ENCODE data around the gene DPH1.
"Not testable (repeated sequence)": the region's sequence is repeated elsewhere in the genome, so short reads cannot be mapped to it uniquely, and the experiment has no call there.

The DPH1 gene

DNA sequence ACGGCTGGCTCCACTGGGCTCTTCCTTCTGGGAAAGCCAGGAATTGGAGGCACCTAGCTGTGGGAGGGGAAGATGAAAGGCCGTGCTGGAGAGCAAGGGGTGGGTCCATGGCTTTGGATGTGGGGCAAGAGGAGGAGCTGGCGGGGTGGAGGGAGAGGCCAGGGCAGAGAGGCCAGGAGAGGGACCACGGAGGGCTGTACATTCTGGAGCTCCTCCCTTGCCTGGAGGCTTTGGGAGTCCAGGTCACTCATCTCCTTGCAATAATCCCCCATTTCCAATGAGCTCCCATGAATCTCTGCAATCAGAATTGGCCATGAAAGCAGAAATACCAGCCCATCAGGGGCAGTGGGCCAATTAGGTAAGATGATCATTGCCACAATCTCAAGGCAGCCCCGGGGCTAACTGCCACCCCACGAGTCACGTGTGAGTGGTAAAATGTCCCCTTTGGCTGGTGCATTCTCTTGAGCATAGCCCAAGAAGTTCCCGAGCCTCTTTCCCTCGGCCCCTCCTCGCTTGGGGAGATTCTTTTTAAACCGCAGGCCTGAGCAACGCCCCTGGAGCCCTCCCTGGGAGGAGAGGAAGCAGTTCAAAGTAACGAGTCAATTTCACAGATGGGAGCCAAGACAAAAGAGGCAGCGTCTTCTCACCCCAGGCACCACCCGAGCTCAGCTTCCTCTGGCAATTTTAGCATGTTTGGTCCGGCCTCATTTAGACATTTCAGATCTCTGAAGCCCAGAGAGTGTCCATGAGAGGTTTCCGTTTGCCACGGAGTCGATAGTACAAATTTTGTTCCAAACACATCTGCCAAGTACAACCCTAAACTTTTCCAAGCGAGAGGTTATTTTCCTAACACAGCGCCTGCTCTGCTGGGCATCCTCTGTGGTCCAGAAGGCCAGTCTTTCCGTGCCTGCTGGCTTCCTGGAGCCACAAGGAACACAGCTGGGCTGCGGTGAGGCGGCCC, 18.3 kb upstream of the DPH1 start:
- peaks cover 48% of the 10 kb centered on the region for H3K27me3 ChIP-seq
- H3K4me3 ChIP-seq (ENCODE audit: low read depth in 1 of 2, low read length in 1 of 2) = no peak overlapping the region
- TF ChIP-seq, protein P1, sequence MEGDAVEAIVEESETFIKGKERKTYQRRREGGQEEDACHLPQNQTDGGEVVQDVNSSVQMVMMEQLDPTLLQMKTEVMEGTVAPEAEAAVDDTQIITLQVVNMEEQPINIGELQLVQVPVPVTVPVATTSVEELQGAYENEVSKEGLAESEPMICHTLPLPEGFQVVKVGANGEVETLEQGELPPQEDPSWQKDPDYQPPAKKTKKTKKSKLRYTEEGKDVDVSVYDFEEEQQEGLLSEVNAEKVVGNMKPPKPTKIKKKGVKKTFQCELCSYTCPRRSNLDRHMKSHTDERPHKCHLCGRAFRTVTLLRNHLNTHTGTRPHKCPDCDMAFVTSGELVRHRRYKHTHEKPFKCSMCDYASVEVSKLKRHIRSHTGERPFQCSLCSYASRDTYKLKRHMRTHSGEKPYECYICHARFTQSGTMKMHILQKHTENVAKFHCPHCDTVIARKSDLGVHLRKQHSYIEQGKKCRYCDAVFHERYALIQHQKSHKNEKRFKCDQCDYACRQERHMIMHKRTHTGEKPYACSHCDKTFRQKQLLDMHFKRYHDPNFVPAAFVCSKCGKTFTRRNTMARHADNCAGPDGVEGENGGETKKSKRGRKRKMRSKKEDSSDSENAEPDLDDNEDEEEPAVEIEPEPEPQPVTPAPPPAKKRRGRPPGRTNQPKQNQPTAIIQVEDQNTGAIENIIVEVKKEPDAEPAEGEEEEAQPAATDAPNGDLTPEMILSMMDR (IDR thresholded peaks at IDR 0.05) = no peak
- H3K27ac ChIP-seq = no peak overlapping the region
- no peaks in the 10 kb centered on the region for H3K36me3 ChIP-seq
- no peaks in the 10 kb centered on the region for H3K9me3 ChIP-seq
- H3K4me1 ChIP-seq (ENCODE audit: control insufficient read depth in 1 of 2, insufficient read depth in 1 of 2, low read depth in 1 of 2, low read length in 1 of 2) = no peaks in the 10 kb centered on the region

DNA sequence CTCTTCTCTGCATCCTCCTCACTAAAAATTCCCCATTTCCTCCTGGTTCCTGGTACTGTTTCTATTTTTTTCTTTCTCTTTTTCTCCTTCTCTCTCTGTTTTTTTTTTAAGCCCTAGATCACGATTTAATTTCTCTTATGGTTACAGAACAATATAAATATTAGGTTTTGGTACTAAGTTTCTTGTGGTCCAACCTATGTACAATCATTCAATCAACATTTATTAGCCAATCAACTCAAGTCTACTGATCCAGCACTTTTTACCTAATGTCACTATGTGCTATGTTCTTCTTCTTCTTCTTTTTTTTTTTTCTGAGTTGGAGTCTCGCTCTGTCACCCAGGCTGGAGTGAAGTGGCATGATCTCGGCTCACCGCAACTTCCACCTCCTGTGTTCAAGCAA, 17.5 kb upstream of the DPH1 start:
- no peak overlapping the region for H3K27ac ChIP-seq
- H3K4me3 ChIP-seq (ENCODE audit: low read depth in 1 of 2, low read length in 1 of 2) = no peak overlapping the region
- H3K4me1 ChIP-seq (ENCODE audit: control insufficient read depth in 1 of 2, insufficient read depth in 1 of 2, low read depth in 1 of 2, low read length in 1 of 2) = no peaks in the 10 kb centered on the region
- peaks cover 56% of the 10 kb centered on the region for H3K27me3 ChIP-seq
- H3K36me3 ChIP-seq = no peaks in the 10 kb centered on the region
- TF ChIP-seq, protein P1 (IDR thresholded peaks at IDR 0.05) = no peak
- no peaks in the 10 kb centered on the region for H3K9me3 ChIP-seq

DNA sequence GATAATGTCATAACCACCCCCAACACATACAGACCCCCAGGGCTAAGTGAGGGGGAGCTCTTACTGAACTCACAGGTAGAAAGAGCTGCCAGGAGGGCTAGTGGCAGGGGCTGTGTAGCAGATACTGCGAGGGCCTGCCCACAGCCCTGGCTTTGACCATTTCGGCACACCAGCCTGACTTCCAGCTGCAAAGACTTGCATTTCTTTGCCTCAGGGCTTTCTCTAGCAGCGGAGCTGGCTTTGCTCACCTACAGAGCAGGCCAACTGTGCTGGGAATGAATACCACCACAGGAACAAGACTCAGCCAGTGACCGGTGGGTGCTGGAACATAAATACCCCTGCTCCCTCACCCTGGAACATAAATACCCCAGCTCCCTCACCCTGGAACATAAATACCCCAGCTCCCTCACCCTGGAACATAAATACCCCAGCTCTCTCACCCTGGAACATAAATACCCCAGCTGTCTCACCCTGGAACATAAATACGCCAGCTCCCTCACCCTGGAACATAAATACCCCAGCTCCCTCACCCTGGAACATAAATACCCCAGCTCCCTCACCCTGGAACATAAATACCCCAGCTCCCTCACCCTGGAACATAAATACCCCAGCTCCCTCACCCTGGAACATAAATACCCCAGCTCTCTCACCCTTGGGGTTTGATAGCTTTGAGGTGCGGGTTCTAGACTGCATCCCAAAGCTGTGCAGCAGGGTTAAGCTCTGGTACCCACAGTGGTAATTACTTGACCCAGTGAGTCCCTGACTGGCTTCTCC, 16.5 kb upstream of the DPH1 start:
- H3K36me3 ChIP-seq; H3K4me3 ChIP-seq (ENCODE audit: low read depth in 1 of 2, low read length in 1 of 2); H3K4me1 ChIP-seq (ENCODE audit: control insufficient read depth in 1 of 2, insufficient read depth in 1 of 2, low read depth in 1 of 2, low read length in 1 of 2); H3K27ac ChIP-seq; H3K9me3 ChIP-seq: not testable (repeated sequence)
- H3K27me3 ChIP-seq = peaks cover 64% of the 10 kb centered on the region

DNA sequence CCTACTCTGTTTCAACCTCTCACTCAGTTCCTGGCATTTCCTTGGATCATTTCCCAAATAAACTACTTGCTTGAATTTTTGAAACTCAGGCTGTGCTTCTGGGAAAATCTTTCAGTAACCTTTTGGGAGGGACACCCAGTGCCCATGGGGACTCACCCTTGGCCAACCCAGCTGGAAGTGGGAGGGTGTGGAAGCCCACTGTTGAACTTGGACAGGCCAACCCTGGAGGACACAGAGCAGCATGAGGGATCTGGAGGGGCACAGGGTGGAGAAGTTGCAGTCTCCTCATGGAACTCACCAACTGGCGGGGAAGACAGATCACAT, 16.0 kb upstream of the DPH1 start:
- TF ChIP-seq, protein P1 (IDR thresholded peaks at IDR 0.05) = no peak
- H3K4me3 ChIP-seq (ENCODE audit: low read depth in 1 of 2, low read length in 1 of 2) = no peak overlapping the region
- H3K9me3 ChIP-seq = no peaks in the 10 kb centered on the region
- H3K36me3 ChIP-seq = no peaks in the 10 kb centered on the region
- H3K27ac ChIP-seq = no peak overlapping the region
- H3K4me1 ChIP-seq (ENCODE audit: control insufficient read depth in 1 of 2, insufficient read depth in 1 of 2, low read depth in 1 of 2, low read length in 1 of 2) = no peaks in the 10 kb centered on the region
- peaks cover 64% of the 10 kb centered on the region for H3K27me3 ChIP-seq

DNA sequence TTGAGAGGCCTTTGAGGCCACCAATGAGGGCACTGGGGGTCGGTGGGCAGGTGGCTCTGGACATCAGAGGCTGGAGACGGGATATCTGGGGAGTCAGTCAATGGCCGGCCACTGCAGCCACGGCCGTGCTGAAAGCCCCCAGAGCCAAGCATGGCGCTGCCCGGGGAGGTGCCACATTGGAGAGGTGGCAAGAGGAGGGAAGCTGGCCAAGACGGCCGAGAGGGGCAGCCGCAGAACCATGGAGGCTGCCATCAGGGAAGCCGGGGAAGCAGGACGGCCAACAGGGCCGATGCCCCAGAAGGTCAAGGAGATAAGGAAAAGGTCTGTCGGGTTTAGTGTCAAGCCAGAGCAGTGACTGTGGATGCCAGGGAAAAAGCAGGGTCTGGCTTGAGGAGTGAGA, 14.6 kb upstream of the DPH1 start:
- Histone ChIP-seq H3K36me3 (no peaks in the 10 kb centered on the region), H3K4me3 (ENCODE audit: low read depth in 1 of 2, low read length in 1 of 2) (no peak overlapping the region), H3K4me1 (ENCODE audit: control insufficient read depth in 1 of 2, insufficient read depth in 1 of 2, low read depth in 1 of 2, low read length in 1 of 2) (no peaks in the 10 kb centered on the region), H3K9me3 (no peaks in the 10 kb centered on the region), H3K27ac (no peak overlapping the region), H3K27me3 (peaks cover 76% of the 10 kb centered on the region)
- TF ChIP-seq, protein P1 (IDR thresholded peaks at IDR 0.05) = no peak

DNA sequence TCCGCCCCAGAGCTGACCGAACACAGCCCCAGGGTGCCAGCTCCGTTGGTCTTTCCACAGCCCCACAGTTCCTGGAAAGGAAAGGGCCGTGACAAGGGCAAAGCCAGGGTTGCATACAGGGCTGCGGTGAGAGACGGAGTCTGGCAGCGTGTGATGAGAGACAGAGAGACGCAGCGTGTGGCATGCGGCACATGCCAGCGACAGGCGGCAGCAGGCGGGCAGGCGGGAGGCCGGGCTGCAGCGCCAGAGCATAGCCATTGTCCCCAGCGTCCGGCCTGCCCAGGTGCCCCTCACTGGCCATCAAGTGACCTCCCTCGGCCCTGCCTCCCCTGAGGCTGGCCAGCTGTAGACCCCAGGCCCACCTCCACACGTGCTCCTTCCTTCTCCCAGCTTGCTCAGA, 13.5 kb upstream of the DPH1 start:
- no peaks in the 10 kb centered on the region for H3K4me1 ChIP-seq (ENCODE audit: control insufficient read depth in 1 of 2, insufficient read depth in 1 of 2, low read depth in 1 of 2, low read length in 1 of 2)
- no peak overlapping the region for H3K4me3 ChIP-seq (ENCODE audit: low read depth in 1 of 2, low read length in 1 of 2)
- H3K9me3 ChIP-seq = no peaks in the 10 kb centered on the region
- peaks cover 79% of the 10 kb centered on the region for H3K27me3 ChIP-seq
- H3K36me3 ChIP-seq = no peaks in the 10 kb centered on the region
- TF ChIP-seq, protein P1 (IDR thresholded peaks at IDR 0.05) = no peak
- no peak overlapping the region for H3K27ac ChIP-seq

Data from neutrophil (primary cell).